ENCODE measurements around the gene SUCNR1. TPM values are rescaled to one million over a fixed set of nuclear protein-coding genes. Genes with fewer than 3 reads are reported as not detected.
A peak's percentile ranks its signal among the peaks of the same experiment; 100 is the strongest.

SUCNR1 gene
- total RNA-seq, 1 donor, result 4.5 TPM

- H3K4me3 ChIP-seq (ENCODE audit: low read depth, low read length), result no peak overlapping the region
- TF ChIP-seq CTCF (IDR thresholded peaks at IDR 0.05; ENCODE audit: insufficient read depth, low read length), result no peak
- DNase-seq (ENCODE audit: low read depth), result peak; percentile 72
These were observed 28.3 kb downstream of the SUCNR1 start for GRCh38 chr3:151901644-151902285.

GRCh38 chr3:151903501-151903991 is 30.1 kb downstream of the SUCNR1 start:
- no peak for TF ChIP-seq CTCF (IDR thresholded peaks at IDR 0.05; ENCODE audit: insufficient read depth, low read length)
- DNase-seq (ENCODE audit: low read depth), result peak; percentile 95
- no peak overlapping the region for H3K4me3 ChIP-seq (ENCODE audit: low read depth, low read length)

GRCh38 chr3:151905647-151906046 is 32.2 kb downstream of the SUCNR1 start:
- no peak for TF ChIP-seq CTCF (IDR thresholded peaks at IDR 0.05; ENCODE audit: insufficient read depth, low read length)
- H3K4me3 ChIP-seq (ENCODE audit: low read depth, low read length), result no peak overlapping the region
- DNase-seq (ENCODE audit: low read depth), result no peak

- DNase-seq (ENCODE audit: low read depth), result no peak
- TF ChIP-seq CTCF (IDR thresholded peaks at IDR 0.05; ENCODE audit: insufficient read depth, low read length), result no peak
- H3K4me3 ChIP-seq (ENCODE audit: low read depth, low read length), result no peak overlapping the region
These were observed 33.3 kb downstream of the SUCNR1 start for GRCh38 chr3:151906751-151907150.

GRCh38 chr3:151908399-151908798 is 35.0 kb downstream of the SUCNR1 start:
- DNase-seq (ENCODE audit: low read depth), result no peak
- TF ChIP-seq CTCF (IDR thresholded peaks at IDR 0.05; ENCODE audit: insufficient read depth, low read length), result no peak
- H3K4me3 ChIP-seq (ENCODE audit: low read depth, low read length), result no peak overlapping the region

GRCh38 chr3:151909681-151910405 is 36.4 kb downstream of the SUCNR1 start:
- peak; percentile 93 for DNase-seq (ENCODE audit: low read depth)
- TF ChIP-seq CTCF (IDR thresholded peaks at IDR 0.05; ENCODE audit: insufficient read depth, low read length), result no peak
- no peak overlapping the region for H3K4me3 ChIP-seq (ENCODE audit: low read depth, low read length)

All from fibroblast of the aortic adventitia (primary cell).